Tibial artery (tissue), 4 donors: ENCODE measurements around the gene GPD2.

Experiments
- DNase-seq, 2 donors: peaks; one replicate each; pipeline ENCODE4 v3.0.0-alpha.2; 2019
- H3K27ac ChIP-seq, 2 donors: fragments of 200-600 bp; sonication (generic) in 1 of 2; 1 replicate in 1 of 2; 2 replicates in 1 of 2; pipeline ENCODE4 v1.5.1; 2018 to 2019; ENCODE audit warnings: mild to moderate bottlenecking in 1 of 2
- H3K27me3 ChIP-seq, 2 donors: fragments of 200-600 bp; sonication (generic) in 1 of 2; one replicate each; pipeline versions ENCODE4 v1.5.1 to v1.6.0; 2016 to 2019
- H3K36me3 ChIP-seq, 3 donors: fragments of 200-600 bp; sonication (generic) in 2 of 3; one replicate each; pipeline ENCODE4 v1.5.1; 2016 to 2019; ENCODE audit warnings: mild to moderate bottlenecking in 2 of 3
- H3K4me1 ChIP-seq, 4 donors: fragments of 200-600 bp; sonication (generic) in 2 of 4; 1 replicate in 3 of 4; 2 replicates in 1 of 4; pipeline ENCODE4 v1.5.1; 2016 to 2019
- H3K4me3 ChIP-seq, 2 donors: fragments of 200-600 bp; sonication (generic) in 1 of 2; 1 replicate in 1 of 2; 2 replicates in 1 of 2; pipeline ENCODE4 v1.5.1; 2018 to 2019; ENCODE audit warnings: mild to moderate bottlenecking in 2 of 2
- H3K9me3 ChIP-seq, 3 donors: fragments of 200-600 bp; sonication (generic) in 1 of 3; one replicate each; pipeline ENCODE4 v1.5.1; 2016 to 2019
- CTCF ChIP-seq, 2 experiments: fragments of 200-600 bp in 1 of 2; fragments of 450-650 bp in 1 of 2; IDR thresholded peaks; one replicate each; pipeline ENCODE4 v1.5.1; 2017 to 2019; ENCODE audit warnings: antibody characterized with exemption in 2 of 2, mild to moderate bottlenecking in 1 of 2, moderate library complexity in 1 of 2
- intact Hi-C: fragments of 100-400 bp; cut with DNase I; formaldehyde crosslinking; loops from one replicate; pipeline ENCODE4 v1.15.0; 2023; ENCODE audit warnings: low total_unique reads

Gene GPD2

GRCh38 chr2:156476850-156477206, 40.6 kb downstream of the GPD2 start:
- TF ChIP-seq CTCF (IDR thresholded peaks at IDR 0.05) = no peak
- DNase-seq = no peak
- Histone ChIP-seq H3K27ac (peak overlapping the region in 1 of 2 donors; percentile 32), H3K4me1 (peaks cover 0 to 22% (median 8%) of the 10 kb centered on the region in 4 donors), H3K4me3 (no peak overlapping the region), H3K36me3 (no peaks in the 10 kb centered on the region), H3K9me3 (no peaks in the 10 kb centered on the region), H3K27me3 (no peaks in the 10 kb centered on the region)
- intact Hi-C loops = no loop called here

- DNase-seq = no peak
- H3K9me3 ChIP-seq = no peaks in the 10 kb centered on the region
- no peak overlapping the region for H3K4me3 ChIP-seq
- no peaks in the 10 kb centered on the region for H3K27me3 ChIP-seq
- TF ChIP-seq CTCF (IDR thresholded peaks at IDR 0.05) = no peak
- peaks cover 0 to 22% (median 8%) of the 10 kb centered on the region in 4 donors for H3K4me1 ChIP-seq
- no peak overlapping the region for H3K27ac ChIP-seq
- intact Hi-C loops = no loop called here
- H3K36me3 ChIP-seq = no peaks in the 10 kb centered on the region
Observed at GRCh38 chr2:156480376-156480775, 44.2 kb downstream of the GPD2 start.

GRCh38 chr2:156481312-156481711, 45.1 kb downstream of the GPD2 start:
- intact Hi-C loops = no loop called here
- no peak overlapping the region for H3K27ac ChIP-seq
- no peaks in the 10 kb centered on the region for H3K36me3 ChIP-seq
- H3K4me1 ChIP-seq = peaks cover 0 to 16% (median 5%) of the 10 kb centered on the region in 4 donors
- no peak for TF ChIP-seq CTCF (IDR thresholded peaks at IDR 0.05)
- no peak overlapping the region for H3K4me3 ChIP-seq
- H3K9me3 ChIP-seq = no peaks in the 10 kb centered on the region
- H3K27me3 ChIP-seq = no peaks in the 10 kb centered on the region
- DNase-seq = no peak

- no peak for DNase-seq
- H3K27me3 ChIP-seq = no peaks in the 10 kb centered on the region
- no peak overlapping the region for H3K4me3 ChIP-seq
- H3K36me3 ChIP-seq = no peaks in the 10 kb centered on the region
- intact Hi-C loops = no loop called here
- H3K27ac ChIP-seq = no peak overlapping the region
- peaks cover 0 to 8% (median 0%) of the 10 kb centered on the region in 4 donors for H3K4me1 ChIP-seq
- H3K9me3 ChIP-seq = no peaks in the 10 kb centered on the region
- no peak for TF ChIP-seq CTCF (IDR thresholded peaks at IDR 0.05)
Observed at GRCh38 chr2:156483741-156484173, 47.6 kb downstream of the GPD2 start.

- no peak for TF ChIP-seq CTCF (IDR thresholded peaks at IDR 0.05)
- no peak overlapping the region for H3K27ac ChIP-seq
Observed at GRCh38 chr2:156486147-156486546, 50.0 kb downstream of the GPD2 start.

GRCh38 chr2:156486614-156487013, 50.4 kb downstream of the GPD2 start:
- intact Hi-C loops = no loop called here
- DNase-seq = no peak
- Histone ChIP-seq H3K27ac (no peak overlapping the region), H3K27me3 (no peaks in the 10 kb centered on the region), H3K9me3 (no peaks in the 10 kb centered on the region), H3K36me3 (no peaks in the 10 kb centered on the region), H3K4me1 (no peaks in the 10 kb centered on the region), H3K4me3 (no peak overlapping the region)
- TF ChIP-seq CTCF (IDR thresholded peaks at IDR 0.05) = no peak

More at GRCh38 chr2:156486147-156486546, 50.0 kb downstream of the GPD2 start:
- Histone ChIP-seq H3K27me3 (no peaks in the 10 kb centered on the region), H3K4me1 (peaks cover 0 to 3% (median 0%) of the 10 kb centered on the region in 4 donors), H3K4me3 (no peak overlapping the region), H3K36me3 (no peaks in the 10 kb centered on the region), H3K9me3 (no peaks in the 10 kb centered on the region)
- intact Hi-C loops = no loop called here
- DNase-seq = no peak
